Measurements from ENCODE around the gene ETV4. TPM values are rescaled to one million over a fixed set of nuclear protein-coding genes. Genes with fewer than 3 reads are reported as not detected.
"Not testable (repeated sequence)": the region's sequence is repeated elsewhere in the genome, so short reads cannot be mapped to it uniquely, and the experiment has no call there.

Gene ETV4
- total RNA-seq, 1 donor from 2014 or later: 4.0 TPM

DNA sequence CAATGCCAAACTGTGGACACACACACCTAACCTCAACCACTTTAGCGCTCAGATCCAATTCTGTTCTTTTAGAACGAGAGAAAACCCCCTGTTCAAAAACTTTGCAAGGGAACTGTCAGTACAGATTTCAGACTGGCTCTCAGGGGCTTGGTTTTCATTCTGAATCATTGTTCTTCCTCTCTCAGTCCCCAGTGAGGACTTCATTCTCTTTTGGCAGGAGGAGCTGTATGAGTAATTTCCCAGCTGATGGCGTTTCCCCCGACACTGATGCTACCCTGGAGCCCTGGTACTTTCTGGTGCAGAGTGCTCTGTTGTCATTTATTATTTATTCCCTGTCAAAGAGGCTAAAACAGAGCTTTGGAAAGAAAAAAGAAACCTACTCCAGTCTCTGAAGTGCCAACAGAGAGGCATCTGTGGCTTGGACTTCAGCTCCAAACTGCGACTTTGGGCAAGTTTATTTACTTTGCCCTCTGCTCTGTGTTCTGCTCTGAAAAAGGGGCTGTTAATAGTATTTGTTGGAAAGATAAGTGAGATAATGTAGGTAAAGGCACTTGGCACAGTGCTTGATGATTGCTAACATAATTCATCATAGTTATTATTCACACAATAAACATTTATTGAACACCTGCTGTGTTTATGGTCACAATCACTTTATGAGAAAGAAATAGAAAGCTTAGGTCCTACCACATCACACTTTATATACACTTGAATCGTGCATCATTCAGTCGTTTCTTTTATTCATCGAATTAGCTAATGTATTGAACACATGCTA is 28.3 kb downstream of the ETV4 start:
- no peak overlapping the region for H3K27ac ChIP-seq
- DNase-seq: no peak
- no peaks in the 10 kb centered on the region for H3K4me1 ChIP-seq
- peaks cover 95% of the 10 kb centered on the region for H3K36me3 ChIP-seq
- no peaks in the 10 kb centered on the region for H3K27me3 ChIP-seq
- TF ChIP-seq, protein P1, sequence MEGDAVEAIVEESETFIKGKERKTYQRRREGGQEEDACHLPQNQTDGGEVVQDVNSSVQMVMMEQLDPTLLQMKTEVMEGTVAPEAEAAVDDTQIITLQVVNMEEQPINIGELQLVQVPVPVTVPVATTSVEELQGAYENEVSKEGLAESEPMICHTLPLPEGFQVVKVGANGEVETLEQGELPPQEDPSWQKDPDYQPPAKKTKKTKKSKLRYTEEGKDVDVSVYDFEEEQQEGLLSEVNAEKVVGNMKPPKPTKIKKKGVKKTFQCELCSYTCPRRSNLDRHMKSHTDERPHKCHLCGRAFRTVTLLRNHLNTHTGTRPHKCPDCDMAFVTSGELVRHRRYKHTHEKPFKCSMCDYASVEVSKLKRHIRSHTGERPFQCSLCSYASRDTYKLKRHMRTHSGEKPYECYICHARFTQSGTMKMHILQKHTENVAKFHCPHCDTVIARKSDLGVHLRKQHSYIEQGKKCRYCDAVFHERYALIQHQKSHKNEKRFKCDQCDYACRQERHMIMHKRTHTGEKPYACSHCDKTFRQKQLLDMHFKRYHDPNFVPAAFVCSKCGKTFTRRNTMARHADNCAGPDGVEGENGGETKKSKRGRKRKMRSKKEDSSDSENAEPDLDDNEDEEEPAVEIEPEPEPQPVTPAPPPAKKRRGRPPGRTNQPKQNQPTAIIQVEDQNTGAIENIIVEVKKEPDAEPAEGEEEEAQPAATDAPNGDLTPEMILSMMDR (IDR thresholded peaks at IDR 0.05): no peak
- no peak for ATAC-seq
- no peaks in the 10 kb centered on the region for H3K9me3 ChIP-seq
- no peak overlapping the region for H3K4me3 ChIP-seq
- intact Hi-C loops (cut with DNase I): no loop called here

DNA sequence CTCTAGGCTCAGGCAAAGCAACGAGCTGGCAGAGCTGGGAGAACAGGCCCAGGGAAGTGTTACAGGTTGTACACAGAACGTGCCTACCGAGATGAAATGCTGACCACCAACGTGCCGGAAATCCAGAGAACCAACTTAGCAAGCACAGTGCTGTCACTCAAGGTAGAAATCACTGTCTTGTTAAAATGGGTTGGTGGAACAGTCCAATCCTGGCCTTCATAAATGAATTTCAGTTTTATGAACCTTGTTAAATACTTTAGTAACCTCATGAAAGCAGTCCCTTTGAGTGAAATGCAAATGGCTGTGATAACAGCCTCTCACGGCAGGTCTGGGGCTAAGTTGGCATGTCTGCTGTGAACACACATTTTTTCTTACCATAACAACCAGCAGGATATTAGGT is 29.0 kb downstream of the ETV4 start:
- Histone ChIP-seq H3K27me3 (no peaks in the 10 kb centered on the region), H3K4me3 (no peak overlapping the region), H3K27ac (no peak overlapping the region), H3K4me1 (no peaks in the 10 kb centered on the region), H3K36me3 (peaks cover 95% of the 10 kb centered on the region), H3K9me3 (no peaks in the 10 kb centered on the region)
- TF ChIP-seq, protein P1 (IDR thresholded peaks at IDR 0.05): no peak
- intact Hi-C loops (cut with DNase I): no loop called here
- DNase-seq (no peak), ATAC-seq (no peak)

DNA sequence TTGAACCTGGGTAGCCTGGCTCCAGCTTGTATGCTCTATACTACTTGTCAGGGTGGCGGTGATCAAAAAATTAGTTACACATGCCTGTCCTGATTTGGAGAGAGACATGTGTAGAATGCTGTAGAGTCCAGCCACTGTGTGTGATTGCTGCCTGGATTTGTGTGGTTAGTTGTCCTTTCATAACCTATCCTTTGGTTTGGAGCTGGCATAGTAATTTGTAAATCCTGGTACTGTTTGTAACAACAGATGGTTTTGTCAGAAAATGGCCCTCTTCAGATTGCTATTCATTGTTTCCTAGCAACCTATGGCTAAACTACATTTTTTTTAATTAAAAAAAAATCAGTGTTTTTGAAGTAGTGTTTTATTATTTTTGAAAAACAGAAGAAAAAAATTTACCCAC is 30.5 kb downstream of the ETV4 start:
- no peak for ATAC-seq
- H3K27me3 ChIP-seq: no peaks in the 10 kb centered on the region
- TF ChIP-seq, protein P1 (IDR thresholded peaks at IDR 0.05): no peak
- no peak overlapping the region for H3K27ac ChIP-seq
- no peaks in the 10 kb centered on the region for H3K4me1 ChIP-seq
- no peak for DNase-seq
- H3K4me3 ChIP-seq: no peak overlapping the region
- peaks cover 93% of the 10 kb centered on the region for H3K36me3 ChIP-seq
- H3K9me3 ChIP-seq: no peaks in the 10 kb centered on the region
- intact Hi-C loops (cut with DNase I): no loop called here

DNA sequence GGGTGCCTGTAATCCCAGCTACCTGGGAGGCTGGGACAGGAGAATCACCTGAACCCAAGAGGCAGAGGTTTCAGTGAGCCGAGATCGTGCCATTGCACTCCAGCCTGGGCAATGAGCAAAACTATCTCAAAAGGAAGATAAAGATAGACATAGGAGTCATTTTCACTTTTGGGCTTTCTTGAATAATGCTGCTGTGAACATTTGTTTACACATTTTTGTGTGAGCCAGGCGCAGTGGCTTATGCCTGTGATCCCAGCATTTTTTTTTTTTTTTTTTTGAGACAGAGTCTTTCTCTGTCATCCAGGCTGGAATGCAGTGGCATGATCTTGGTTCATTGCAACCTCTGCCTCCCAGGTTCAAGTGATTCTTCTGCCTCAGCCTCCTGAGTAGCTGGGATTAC is 34.9 kb downstream of the ETV4 start:
- H3K27ac ChIP-seq; DNase-seq; intact Hi-C loops (cut with DNase I); H3K4me1 ChIP-seq; H3K4me3 ChIP-seq; H3K27me3 ChIP-seq; H3K9me3 ChIP-seq; ATAC-seq: not testable (repeated sequence)
- peaks cover 93% of the 10 kb centered on the region for H3K36me3 ChIP-seq

DNA sequence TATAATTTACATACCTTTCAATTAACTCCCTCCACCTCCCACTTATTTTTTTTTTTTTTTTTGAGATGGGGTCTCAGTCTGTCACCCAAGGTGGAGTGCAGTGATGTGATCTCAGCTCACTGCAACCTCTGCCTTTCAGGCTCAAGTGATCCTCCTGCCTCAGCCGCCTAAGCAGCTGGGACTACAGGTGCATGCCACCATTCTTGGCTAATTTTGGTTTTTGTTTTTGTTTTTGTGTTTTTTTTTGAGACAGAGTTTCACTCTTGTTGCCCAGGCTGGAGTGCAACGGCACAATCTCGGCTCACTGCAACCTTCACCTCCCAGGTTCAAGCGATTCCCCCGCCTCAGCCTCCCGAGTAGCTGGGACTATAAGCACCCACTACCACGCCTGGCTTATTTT is 36.7 kb downstream of the ETV4 start:
- ATAC-seq; H3K27ac ChIP-seq; H3K4me3 ChIP-seq; DNase-seq; intact Hi-C loops (cut with DNase I); H3K9me3 ChIP-seq; H3K27me3 ChIP-seq; H3K4me1 ChIP-seq: not testable (repeated sequence)
- peaks cover 98% of the 10 kb centered on the region for H3K36me3 ChIP-seq

DNA sequence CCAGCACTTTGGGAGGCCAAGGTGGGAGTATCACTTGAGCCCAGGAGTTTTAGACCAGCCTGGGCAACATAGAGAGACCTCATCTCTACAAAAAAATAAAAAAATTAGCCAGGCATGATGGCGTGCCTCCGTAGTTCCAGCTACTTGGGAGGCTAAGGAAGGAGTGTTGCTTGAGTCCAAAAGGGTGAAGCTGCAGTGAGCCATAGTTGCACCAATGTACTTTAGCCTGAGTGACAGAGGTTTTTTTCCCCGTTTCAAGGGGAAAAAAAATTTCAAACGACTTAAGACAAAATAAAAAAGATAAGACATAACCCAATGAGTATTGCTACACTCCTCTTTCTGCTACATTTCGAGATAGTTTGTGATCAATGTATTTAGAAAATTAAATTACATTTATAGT is 55.5 kb downstream of the ETV4 start:
- ATAC-seq: no peak
- intact Hi-C loops (cut with DNase I): no loop called here
- TF ChIP-seq, protein P1 (IDR thresholded peaks at IDR 0.05): no peak
- Histone ChIP-seq H3K4me3 (no peak overlapping the region), H3K9me3 (no peaks in the 10 kb centered on the region), H3K4me1 (no peaks in the 10 kb centered on the region), H3K36me3 (peaks cover 64% of the 10 kb centered on the region), H3K27ac (no peak overlapping the region), H3K27me3 (no peaks in the 10 kb centered on the region)
- no peak for DNase-seq

All from upper lobe of right lung (tissue), 1 donor.